Trophoblast cell (in vitro differentiated cells and primary cell): ENCODE measurements around the gene FTO. TPM values are rescaled to one million over a fixed set of nuclear protein-coding genes. Genes with fewer than 3 reads are reported as not detected.

ENCODE experiments used
- DNase-seq, 2 donors: peaks; one replicate each; pipeline ENCODE4 v3.0.0-alpha.2; 2016
- H2AFZ ChIP-seq: 2 replicates; pipeline ENCODE4 v1.6.1; 2013; ENCODE audit warnings: low read length, moderate library complexity, mild to moderate bottlenecking; ENCODE audit not compliant: insufficient read depth, poor library complexity
- H2AK5ac ChIP-seq: 2 replicates; pipeline ENCODE4 v1.6.1; 2013; ENCODE audit warnings: mild to moderate bottlenecking, low read length
- H2BK120ac ChIP-seq: 2 replicates; pipeline ENCODE4 v1.6.1; 2013; ENCODE audit warnings: low read length, mild to moderate bottlenecking, moderate library complexity; ENCODE audit not compliant: insufficient read depth, poor library complexity
- H2BK12ac ChIP-seq: 2 replicates; pipeline ENCODE4 v1.6.1; 2013; ENCODE audit warnings: mild to moderate bottlenecking, low read length, moderate library complexity
- H2BK5ac ChIP-seq: 2 replicates; pipeline ENCODE4 v1.6.1; 2013; ENCODE audit warnings: low read length, low read depth, moderate library complexity, mild to moderate bottlenecking; ENCODE audit not compliant: poor library complexity
- H3K14ac ChIP-seq: 2 replicates; pipeline ENCODE4 v1.6.1; 2013; ENCODE audit warnings: mild to moderate bottlenecking, low read length
- H3K18ac ChIP-seq: 2 replicates; pipeline ENCODE4 v1.6.1; 2013; ENCODE audit warnings: mild to moderate bottlenecking, low read length
- H3K23ac ChIP-seq: 2 replicates; pipeline ENCODE4 v1.6.1; 2013; ENCODE audit warnings: low read length
- H3K27ac ChIP-seq: 2 replicates; pipeline ENCODE4 v1.5.1; 2013; ENCODE audit warnings: low read depth, mild to moderate bottlenecking, inconsistent platforms, low read length, moderate library complexity
- H3K27me3 ChIP-seq: 2 replicates; pipeline ENCODE4 v1.6.1; 2013; ENCODE audit warnings: inconsistent platforms, mild to moderate bottlenecking, low read length, moderate library complexity; ENCODE audit not compliant: insufficient read depth
- H3K36me3 ChIP-seq, 2 experiments: 1 replicate in 1 of 2; 2 replicates in 1 of 2; pipeline ENCODE4 v1.6.1; 2013; ENCODE audit warnings: low read length in 2 of 2, mild to moderate bottlenecking in 2 of 2, moderate library complexity in 1 of 2; ENCODE audit not compliant: insufficient read depth in 2 of 2, control insufficient read depth in 1 of 2
- H3K4ac ChIP-seq: 2 replicates; pipeline ENCODE4 v1.6.1; 2013; ENCODE audit warnings: low read depth, mild to moderate bottlenecking, low read length, moderate library complexity
- H3K4me1 ChIP-seq, 2 experiments: 1 replicate in 1 of 2; 2 replicates in 1 of 2; pipeline ENCODE4 v1.6.1; 2013; ENCODE audit warnings: low read length in 2 of 2, mild to moderate bottlenecking in 2 of 2, moderate library complexity in 1 of 2; ENCODE audit not compliant: insufficient read depth in 2 of 2, control insufficient read depth in 1 of 2
- H3K4me2 ChIP-seq: 2 replicates; pipeline ENCODE4 v1.6.1; 2013; ENCODE audit warnings: inconsistent platforms, mild to moderate bottlenecking, low read length, moderate library complexity
- H3K4me3 ChIP-seq: 2 replicates; pipeline ENCODE4 v1.5.1; 2013; ENCODE audit warnings: mild to moderate bottlenecking, low read depth, low read length, inconsistent platforms
- H3K79me1 ChIP-seq: one replicate; pipeline ENCODE4 v1.6.1; 2013; ENCODE audit warnings: low read length
- H3K79me2 ChIP-seq: 2 replicates; pipeline ENCODE4 v1.6.1; 2013; ENCODE audit warnings: low read length, mild to moderate bottlenecking; ENCODE audit not compliant: control insufficient read depth, insufficient read depth, poor library complexity
- H3K9ac ChIP-seq: 2 replicates; pipeline ENCODE4 v1.6.1; 2013; ENCODE audit warnings: mild to moderate bottlenecking, low read length
- H3K9me3 ChIP-seq: 2 replicates; pipeline ENCODE4 v1.6.1; 2013; ENCODE audit warnings: low read depth, mild to moderate bottlenecking, control low read depth, inconsistent platforms, low read length; ENCODE audit not compliant: insufficient read depth
- H4K12ac ChIP-seq: 2 replicates; pipeline ENCODE4 v1.6.1; 2013; ENCODE audit warnings: low read depth, mild to moderate bottlenecking, low read length, moderate library complexity
- H4K8ac ChIP-seq: 2 replicates; pipeline ENCODE4 v1.6.1; 2013; ENCODE audit warnings: low read depth, mild to moderate bottlenecking, low read length, moderate library complexity
- H4K91ac ChIP-seq: one replicate; pipeline ENCODE4 v1.6.1; 2013; ENCODE audit warnings: low read depth, mild to moderate bottlenecking, low read length, moderate library complexity
- WGBS: extraction: QIAGEN DNeasy Blood & Tissue Kit; methylation state at CpG from one replicate; pipeline ENCODE4 v1.1.7; 2013; ENCODE audit warnings: missing lambda C conversion rate; ENCODE audit not compliant: insufficient read length, insufficient coverage; ENCODE audit errors: extremely low coverage; 5-methylcytosine and 5-hydroxymethylcytosine counted together
- polyA plus RNA-seq: library from polyadenylated mRNA; stranded (reverse); fragments of 200-250 nt; gene quantifications from 2 replicates; pipeline ENCODE4 v1.2.3, GENCODE V29; 2013

The FTO gene
- polyA plus RNA-seq, result 36.4 and 40.5 TPM in 2 replicates

- Histone ChIP-seq H3K9me3 (no peaks in the 10 kb centered on the region), H4K8ac (peak within 1 kb of the TSS; percentile 71), H3K14ac (peak within 1 kb of the TSS; percentile 55), H3K4me1 (peaks cover 0 to 3% of the 10 kb centered on the region in 2 experiments), H3K9ac (peak within 1 kb of the TSS; percentile 82), H3K27ac (no peak within 1 kb of the TSS), H3K36me3 (no peaks in the 10 kb centered on the region), H2BK120ac (no peak within 1 kb of the TSS), H2AK5ac (no peak within 1 kb of the TSS), H3K79me2 (peaks cover 4% of the 10 kb centered on the region), H3K27me3 (no peaks in the 10 kb centered on the region), H4K91ac (peak within 1 kb of the TSS; percentile 17), H2AFZ (peak within 1 kb of the TSS; percentile 81), H3K4me2 (peak within 1 kb of the TSS; percentile 69), H4K12ac (peak within 1 kb of the TSS; percentile 34), H3K4ac (peak within 1 kb of the TSS; percentile 33), H3K4me3 (peak within 1 kb of the TSS; percentile 85), H3K23ac (no peak within 1 kb of the TSS), H2BK12ac (no peak within 1 kb of the TSS), H3K18ac (peak within 1 kb of the TSS; percentile 48), H3K79me1 (peaks cover 2% of the 10 kb centered on the region), H2BK5ac (no peak within 1 kb of the TSS)
- peak; percentile 99 to 100 for DNase-seq
- no CpG with 5 or more reads among the region's 57 CpGs for WGBS
Measured at GRCh38 chr16:53703590-53704444, at the start of gene FTO, which contains the start of gene RPGRIP1L. TSS of gene FTO (plus strand) at chr16:53704156. TSS of gene RPGRIP1L (minus strand) at chr16:53703859. CDS start at chr16:53700723, 3,136 bp downstream.

- Histone ChIP-seq H3K79me1 (no peaks in the 10 kb centered on the region), H3K4me1 (no peaks in the 10 kb centered on the region), H2BK5ac (no peak overlapping the region), H3K14ac (no peak overlapping the region), H3K23ac (no peak overlapping the region), H3K18ac (no peak overlapping the region), H4K12ac (no peak overlapping the region), H3K4me3 (no peak overlapping the region), H3K9me3 (no peaks in the 10 kb centered on the region), H2BK12ac (no peak overlapping the region), H3K79me2 (no peaks in the 10 kb centered on the region), H3K4me2 (no peak overlapping the region), H4K91ac (no peak overlapping the region), H2BK120ac (no peak overlapping the region), H4K8ac (no peak overlapping the region), H3K4ac (no peak overlapping the region), H2AK5ac (no peak overlapping the region), H3K27me3 (no peaks in the 10 kb centered on the region), H3K36me3 (peaks cover 0 to 1% of the 10 kb centered on the region in 2 experiments), H2AFZ (no peak overlapping the region), H3K9ac (no peak overlapping the region), H3K27ac (no peak overlapping the region)
- DNase-seq, result no peak
- WGBS, result no CpG with 5 or more reads among the region's 2 CpGs
Measured at GRCh38 chr16:53654946-53655345, 49.0 kb upstream of the FTO start.

- no peaks in the 10 kb centered on the region for H3K27me3 ChIP-seq
- no peak overlapping the region for H2BK5ac ChIP-seq
- H3K27ac ChIP-seq, result no peak overlapping the region
- no peak overlapping the region for H3K4ac ChIP-seq
- no peaks in the 10 kb centered on the region for H3K9me3 ChIP-seq
- H3K4me1 ChIP-seq, result no peaks in the 10 kb centered on the region
- no peaks in the 10 kb centered on the region for H3K36me3 ChIP-seq
- no peak overlapping the region for H2BK12ac ChIP-seq
- no peak overlapping the region for H3K9ac ChIP-seq
- H3K4me2 ChIP-seq, result no peak overlapping the region
- H3K23ac ChIP-seq, result no peak overlapping the region
- H4K12ac ChIP-seq, result no peak overlapping the region
- no peak overlapping the region for H2AFZ ChIP-seq
- H3K79me1 ChIP-seq, result no peaks in the 10 kb centered on the region
- no CpG with 5 or more reads among the region's 1 CpG for WGBS
- H2BK120ac ChIP-seq, result no peak overlapping the region
- H3K79me2 ChIP-seq, result no peaks in the 10 kb centered on the region
- H3K4me3 ChIP-seq, result no peak overlapping the region
- no peak overlapping the region for H3K14ac ChIP-seq
- no peak overlapping the region for H3K18ac ChIP-seq
- no peak overlapping the region for H2AK5ac ChIP-seq
- no peak overlapping the region for H4K8ac ChIP-seq
- no peak overlapping the region for H4K91ac ChIP-seq
- no peak for DNase-seq
Measured at GRCh38 chr16:53662072-53662471, 41.9 kb upstream of the FTO start.

- Histone ChIP-seq H3K23ac (no peak overlapping the region), H4K8ac (no peak overlapping the region), H4K12ac (no peak overlapping the region), H3K4me3 (no peak overlapping the region), H2AFZ (no peak overlapping the region), H2AK5ac (no peak overlapping the region), H2BK5ac (no peak overlapping the region), H3K14ac (no peak overlapping the region), H3K4me1 (no peaks in the 10 kb centered on the region), H2BK12ac (no peak overlapping the region), H3K27me3 (no peaks in the 10 kb centered on the region), H3K36me3 (no peaks in the 10 kb centered on the region), H3K79me1 (no peaks in the 10 kb centered on the region), H3K9me3 (no peaks in the 10 kb centered on the region), H4K91ac (no peak overlapping the region), H3K4me2 (no peak overlapping the region), H3K27ac (no peak overlapping the region), H3K18ac (no peak overlapping the region), H3K4ac (no peak overlapping the region), H2BK120ac (no peak overlapping the region), H3K9ac (no peak overlapping the region), H3K79me2 (no peaks in the 10 kb centered on the region)
- WGBS, result no CpG with 5 or more reads among the region's 7 CpGs
- peak in 1 of 2 donors; percentile 1 for DNase-seq
Measured at GRCh38 chr16:53664724-53665345, 39.1 kb upstream of the FTO start.
